ACC112 (cell line): ENCODE data around the gene EFCAB6.

ENCODE experiments used
- H2AFZ ChIP-seq: fragments of 200-600 bp; sonication (generic); one replicate; pipeline ENCODE4 v1.6.0; 2017; ENCODE audit warnings: antibody characterized with exemption, low read length; ENCODE audit not compliant: unreplicated experiment
- H3K27ac ChIP-seq: fragments of 200-600 bp; sonication (generic); 2 replicates; pipeline ENCODE4 v1.5.1; 2014; ENCODE audit warnings: low read depth, mild to moderate bottlenecking, antibody characterized with exemption, low read length, moderate library complexity
- H3K27me3 ChIP-seq: fragments of 200-600 bp; sonication (generic); 2 replicates; pipeline ENCODE4 v1.6.1; 2014; ENCODE audit warnings: mild to moderate bottlenecking, antibody characterized with exemption, low read length, moderate library complexity, mixed read lengths; ENCODE audit not compliant: insufficient read depth
- H3K36me3 ChIP-seq: fragments of 200-600 bp; sonication (generic); 2 replicates; pipeline ENCODE4 v1.6.1; 2016; ENCODE audit warnings: mild to moderate bottlenecking, antibody characterized with exemption, low read length, moderate library complexity, mixed read lengths; ENCODE audit not compliant: insufficient read depth
- H3K4me1 ChIP-seq: fragments of 200-600 bp; sonication (generic); one replicate; pipeline ENCODE4 v1.6.1; 2016; ENCODE audit warnings: low read length, mixed read lengths; ENCODE audit not compliant: insufficient read depth, unreplicated experiment, control insufficient read depth
- H3K4me3 ChIP-seq: fragments of 200-600 bp; sonication (generic); 2 replicates; pipeline ENCODE4 v1.5.1; 2014; ENCODE audit warnings: mild to moderate bottlenecking, low read depth, low read length
- H3K79me2 ChIP-seq: fragments of 200-600 bp; sonication (generic); one replicate; pipeline ENCODE4 v1.6.0; 2016; ENCODE audit warnings: low read length; ENCODE audit not compliant: control insufficient read depth, unreplicated experiment, insufficient read depth

EFCAB6 gene

DNA sequence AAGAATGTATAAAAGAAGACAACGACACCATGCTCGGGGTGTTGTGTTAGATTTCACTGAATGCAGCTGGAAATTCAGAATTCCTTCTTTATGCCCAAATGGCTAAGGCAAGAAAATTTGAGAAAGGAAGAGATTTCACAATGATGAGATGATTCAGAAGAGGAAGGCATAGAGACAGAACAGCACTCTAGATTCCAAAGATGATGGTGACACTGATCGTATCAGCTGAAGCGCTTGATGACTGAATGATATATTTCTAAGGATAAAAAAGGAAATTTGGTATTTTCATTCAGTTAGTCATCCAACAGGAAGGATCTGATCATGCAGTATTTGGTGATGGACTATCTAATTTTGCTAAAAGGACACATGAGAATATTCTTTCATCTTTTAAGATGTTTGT, 189.2 kb downstream of the EFCAB6 start:
- no peaks in the 10 kb centered on the region for H3K4me1 ChIP-seq
- H3K27me3 ChIP-seq = no peaks in the 10 kb centered on the region
- no peak overlapping the region for H3K4me3 ChIP-seq
- no peak overlapping the region for H3K27ac ChIP-seq
- no peaks in the 10 kb centered on the region for H3K79me2 ChIP-seq
- no peaks in the 10 kb centered on the region for H3K36me3 ChIP-seq
- H2AFZ ChIP-seq = no peak overlapping the region

DNA sequence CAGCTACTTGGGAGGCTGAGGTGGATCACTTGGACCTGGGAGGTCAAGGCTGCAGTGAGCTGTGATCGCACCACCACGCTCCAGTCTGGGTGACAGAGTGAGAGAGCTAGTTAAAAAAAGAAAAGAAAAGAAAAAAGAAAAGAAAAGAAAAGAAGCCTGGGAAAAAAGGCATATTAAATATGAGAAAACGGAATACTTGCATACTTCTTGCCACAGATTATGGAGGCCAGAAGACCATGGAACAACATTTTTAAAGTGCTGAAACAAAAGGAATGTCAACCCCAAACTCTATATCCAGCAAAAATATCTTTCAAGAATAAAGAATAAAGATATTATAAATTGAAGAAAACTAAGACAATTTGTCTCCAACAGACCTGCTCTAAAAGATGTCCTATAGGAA, 191.9 kb downstream of the EFCAB6 start:
- no peak overlapping the region for H3K4me3 ChIP-seq
- no peaks in the 10 kb centered on the region for H3K27me3 ChIP-seq
- no peaks in the 10 kb centered on the region for H3K36me3 ChIP-seq
- no peaks in the 10 kb centered on the region for H3K79me2 ChIP-seq
- no peaks in the 10 kb centered on the region for H3K4me1 ChIP-seq
- no peak overlapping the region for H3K27ac ChIP-seq
- no peak overlapping the region for H2AFZ ChIP-seq

DNA sequence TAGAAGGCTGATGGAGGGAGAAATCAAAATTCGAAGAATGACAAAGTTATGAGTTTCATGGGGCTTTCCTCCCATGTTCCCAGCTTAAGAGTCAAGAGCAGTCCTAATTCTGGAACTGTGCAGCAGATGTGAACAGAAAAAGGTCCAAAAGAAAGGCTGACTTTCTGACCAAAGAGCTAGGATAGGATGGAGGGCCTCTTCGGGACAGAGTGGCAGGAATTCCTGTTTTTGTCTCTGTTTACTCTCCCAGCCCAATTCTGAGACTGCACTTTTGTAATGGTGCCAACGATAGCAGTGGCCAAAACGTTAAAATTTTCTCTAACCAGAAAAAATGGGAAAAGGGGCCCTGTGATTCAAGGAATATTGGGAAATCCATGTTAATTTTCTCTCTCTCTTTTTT, 193.6 kb downstream of the EFCAB6 start:
- H3K27me3 ChIP-seq = no peaks in the 10 kb centered on the region
- no peak overlapping the region for H3K4me3 ChIP-seq
- no peaks in the 10 kb centered on the region for H3K4me1 ChIP-seq
- H3K79me2 ChIP-seq = no peaks in the 10 kb centered on the region
- H2AFZ ChIP-seq = no peak overlapping the region
- no peaks in the 10 kb centered on the region for H3K36me3 ChIP-seq
- H3K27ac ChIP-seq = no peak overlapping the region

DNA sequence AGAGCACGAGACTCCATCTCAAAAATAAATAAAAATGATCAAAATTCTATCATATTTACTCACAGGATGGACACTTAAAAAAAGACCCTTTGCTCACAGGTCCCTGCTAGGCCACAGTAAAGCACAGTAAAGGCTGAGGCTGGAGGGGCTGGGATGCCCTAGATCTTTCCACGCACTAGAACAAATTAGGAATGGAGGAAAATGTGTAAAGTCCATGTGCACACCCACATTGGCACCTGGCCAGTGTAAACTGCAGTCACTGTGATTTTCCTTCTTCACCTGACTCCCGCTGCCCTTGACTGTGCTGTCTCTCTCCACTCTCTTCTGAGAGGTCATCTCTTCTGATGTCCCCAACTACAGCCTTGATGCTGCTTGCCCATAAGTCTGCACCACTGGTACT, 195.5 kb downstream of the EFCAB6 start:
- Histone ChIP-seq H3K36me3 (no peaks in the 10 kb centered on the region), H3K27me3 (no peaks in the 10 kb centered on the region), H2AFZ (no peak overlapping the region), H3K79me2 (no peaks in the 10 kb centered on the region), H3K27ac (no peak overlapping the region), H3K4me1 (no peaks in the 10 kb centered on the region), H3K4me3 (no peak overlapping the region)

DNA sequence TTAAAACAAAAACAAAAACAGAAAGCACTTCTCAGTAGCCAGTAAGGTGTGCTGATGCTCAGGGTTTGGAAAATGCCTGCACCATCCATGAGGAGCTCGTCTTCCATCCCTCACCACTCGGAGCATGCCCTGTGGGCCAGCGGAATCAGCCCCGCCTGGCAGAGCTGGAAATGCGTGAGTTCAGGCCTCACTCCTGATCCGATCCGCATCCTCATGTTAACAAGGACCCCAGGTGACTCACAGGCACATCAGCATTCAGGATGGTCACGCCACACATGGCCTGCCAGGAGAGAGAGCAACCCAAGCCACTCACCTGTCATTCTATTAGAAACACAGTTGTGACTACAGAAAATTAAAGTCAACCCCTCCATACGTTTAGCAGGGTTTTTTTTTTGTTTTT, 211.8 kb downstream of the EFCAB6 start:
- no peaks in the 10 kb centered on the region for H3K4me1 ChIP-seq
- no peaks in the 10 kb centered on the region for H3K27me3 ChIP-seq
- H3K36me3 ChIP-seq = no peaks in the 10 kb centered on the region
- no peak overlapping the region for H2AFZ ChIP-seq
- H3K79me2 ChIP-seq = no peaks in the 10 kb centered on the region
- no peak overlapping the region for H3K4me3 ChIP-seq
- no peak overlapping the region for H3K27ac ChIP-seq

DNA sequence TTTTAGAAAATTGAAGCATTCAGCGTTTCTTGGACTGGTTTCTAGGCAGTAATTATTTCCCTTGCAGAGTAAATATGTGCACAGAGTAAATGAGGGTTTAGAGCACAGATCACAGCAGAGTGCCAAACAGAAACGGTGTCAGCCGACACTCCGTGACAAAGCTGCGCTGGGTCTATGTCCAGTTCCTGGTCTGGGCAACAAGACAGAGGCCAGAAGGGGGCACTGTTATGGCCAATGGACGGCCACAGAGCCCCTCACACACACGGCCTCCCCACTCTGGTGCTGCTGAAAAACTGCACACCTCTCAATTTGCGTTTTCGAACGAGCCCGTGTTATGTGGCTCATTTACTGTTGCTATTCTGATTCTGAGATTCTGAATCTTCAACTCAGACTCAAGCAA, 219.6 kb downstream of the EFCAB6 start:
- Histone ChIP-seq H3K4me1 (no peaks in the 10 kb centered on the region), H3K27me3 (no peaks in the 10 kb centered on the region), H3K4me3 (peak overlapping the region; percentile 60)

DNA sequence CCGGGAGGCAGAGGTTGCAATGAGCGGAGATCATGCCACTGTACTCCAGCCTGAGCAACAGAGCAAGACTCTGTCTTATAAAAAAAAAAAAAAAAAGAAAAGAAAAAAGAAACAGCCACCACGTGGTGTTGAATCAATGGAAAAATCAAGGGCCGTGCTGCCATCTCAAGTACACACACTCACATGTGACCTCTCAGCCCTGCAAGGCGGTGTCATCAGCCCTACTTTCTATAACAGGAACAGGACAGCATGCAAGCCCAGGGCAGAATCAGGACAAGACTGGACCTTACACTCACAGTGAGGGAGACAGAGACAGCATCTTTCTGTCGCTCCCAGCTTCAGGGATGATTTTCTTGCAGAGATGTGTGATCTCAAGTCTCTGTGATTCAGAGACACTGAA, 220.7 kb downstream of the EFCAB6 start:
- Histone ChIP-seq H3K36me3 (no peaks in the 10 kb centered on the region), H2AFZ (no peak overlapping the region), H3K4me1 (no peaks in the 10 kb centered on the region), H3K79me2 (no peaks in the 10 kb centered on the region), H3K4me3 (no peak overlapping the region), H3K27ac (no peak overlapping the region), H3K27me3 (no peaks in the 10 kb centered on the region)

More for the DNA sequence above, 219.6 kb downstream of the EFCAB6 start:
- Histone ChIP-seq H2AFZ (no peak overlapping the region), H3K27ac (no peak overlapping the region), H3K79me2 (no peaks in the 10 kb centered on the region), H3K36me3 (no peaks in the 10 kb centered on the region)

DNA sequence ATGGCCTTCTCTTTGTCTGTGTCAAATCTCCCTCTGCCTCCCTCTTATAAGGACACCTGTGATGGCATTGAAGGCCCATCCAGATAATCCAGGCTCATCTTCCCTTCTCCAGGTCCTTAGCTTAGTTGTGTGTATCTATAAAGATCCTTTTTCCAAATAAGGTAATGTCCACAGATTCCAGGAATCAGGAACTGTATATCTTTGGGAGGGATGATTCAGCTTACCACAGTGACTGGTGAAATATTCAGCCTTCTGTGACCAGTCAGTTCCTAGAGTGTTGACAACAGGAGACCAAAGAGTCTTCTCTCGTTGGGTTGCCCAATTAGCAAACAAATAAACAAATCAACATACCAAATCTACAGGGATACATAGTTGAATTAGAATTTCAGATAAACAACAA, 224.5 kb downstream of the EFCAB6 start:
- Histone ChIP-seq H3K79me2 (no peaks in the 10 kb centered on the region), H3K27ac (no peak overlapping the region), H3K27me3 (no peaks in the 10 kb centered on the region), H2AFZ (no peak overlapping the region), H3K36me3 (no peaks in the 10 kb centered on the region), H3K4me1 (no peaks in the 10 kb centered on the region), H3K4me3 (no peak overlapping the region)

DNA sequence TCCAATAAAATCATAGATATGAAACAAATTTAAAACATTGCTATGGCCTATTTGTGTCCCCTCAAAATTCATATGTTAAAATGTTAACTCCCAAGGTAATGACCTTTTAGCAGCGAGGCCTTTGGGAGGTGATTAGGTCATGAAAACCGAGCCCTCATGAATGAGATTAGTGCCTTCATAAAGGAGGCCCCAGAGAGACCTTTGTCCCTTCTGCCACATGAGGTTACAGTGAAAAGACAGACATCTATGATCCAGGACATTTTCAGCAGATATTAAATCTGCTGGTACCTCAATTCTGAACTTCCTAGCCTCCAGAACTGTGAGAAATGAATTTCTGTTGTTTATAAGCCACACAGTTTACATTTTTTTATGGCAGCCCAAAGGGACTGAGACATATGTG, 228.6 kb downstream of the EFCAB6 start:
- Histone ChIP-seq H3K4me1 (no peaks in the 10 kb centered on the region), H3K4me3 (no peak overlapping the region)

DNA sequence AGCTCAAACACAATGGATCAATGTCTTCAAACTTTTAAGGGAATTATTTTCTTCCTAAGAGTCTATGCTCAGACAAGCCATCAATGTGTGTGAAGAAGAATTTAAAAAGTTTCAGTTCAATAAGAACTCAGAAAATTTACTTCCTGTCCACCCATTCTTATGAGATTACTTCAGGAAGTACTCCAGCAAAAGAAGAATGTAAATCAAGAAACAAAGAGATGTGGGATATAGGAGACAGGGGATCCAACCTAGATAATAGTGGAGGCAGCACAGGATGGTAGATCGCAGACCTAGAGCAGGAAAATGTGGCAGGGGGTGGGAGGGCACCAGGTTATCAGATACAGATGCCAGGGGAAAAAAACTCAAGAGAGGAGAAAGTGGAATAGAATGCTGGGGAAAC, 229.7 kb downstream of the EFCAB6 start:
- no peak overlapping the region for H3K4me3 ChIP-seq
- no peaks in the 10 kb centered on the region for H3K27me3 ChIP-seq
- H3K27ac ChIP-seq = no peak overlapping the region
- H3K36me3 ChIP-seq = no peaks in the 10 kb centered on the region
- no peaks in the 10 kb centered on the region for H3K4me1 ChIP-seq
- no peak overlapping the region for H2AFZ ChIP-seq
- H3K79me2 ChIP-seq = no peaks in the 10 kb centered on the region

More for the DNA sequence above, 228.6 kb downstream of the EFCAB6 start:
- Histone ChIP-seq H3K79me2 (no peaks in the 10 kb centered on the region), H2AFZ (no peak overlapping the region), H3K36me3 (no peaks in the 10 kb centered on the region), H3K27ac (no peak overlapping the region), H3K27me3 (no peaks in the 10 kb centered on the region)

DNA sequence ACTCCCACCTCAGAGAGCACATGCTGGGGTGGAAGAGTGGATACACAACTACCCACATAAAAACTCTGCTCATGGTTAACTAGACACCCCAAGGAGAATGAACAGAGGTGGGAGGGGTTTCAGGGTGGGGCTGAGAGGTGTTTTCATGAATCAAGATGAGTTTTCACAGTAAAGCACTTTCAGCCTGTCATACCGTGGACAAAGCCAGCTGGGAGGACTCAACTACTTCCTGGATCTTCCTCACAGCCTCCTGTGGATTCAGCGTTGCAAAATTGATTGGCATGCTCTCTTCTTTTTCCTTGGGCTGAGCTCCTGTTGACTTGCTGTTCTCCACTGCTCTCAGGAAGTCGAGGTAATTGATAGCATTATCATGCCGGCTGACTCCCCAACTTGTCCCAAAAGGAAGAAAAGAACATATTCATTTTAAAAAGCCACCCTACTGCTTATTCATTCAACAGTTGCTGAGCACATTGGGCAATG, 231.8 kb downstream of the EFCAB6 start:
- H3K36me3 ChIP-seq = no peaks in the 10 kb centered on the region
- H3K27ac ChIP-seq = no peak overlapping the region
- H3K4me1 ChIP-seq = no peaks in the 10 kb centered on the region
- no peak overlapping the region for H3K4me3 ChIP-seq
- no peaks in the 10 kb centered on the region for H3K27me3 ChIP-seq
- no peak overlapping the region for H2AFZ ChIP-seq
- H3K79me2 ChIP-seq = no peaks in the 10 kb centered on the region
